ENCODE measurements around the gene BCAS1.

DNA sequence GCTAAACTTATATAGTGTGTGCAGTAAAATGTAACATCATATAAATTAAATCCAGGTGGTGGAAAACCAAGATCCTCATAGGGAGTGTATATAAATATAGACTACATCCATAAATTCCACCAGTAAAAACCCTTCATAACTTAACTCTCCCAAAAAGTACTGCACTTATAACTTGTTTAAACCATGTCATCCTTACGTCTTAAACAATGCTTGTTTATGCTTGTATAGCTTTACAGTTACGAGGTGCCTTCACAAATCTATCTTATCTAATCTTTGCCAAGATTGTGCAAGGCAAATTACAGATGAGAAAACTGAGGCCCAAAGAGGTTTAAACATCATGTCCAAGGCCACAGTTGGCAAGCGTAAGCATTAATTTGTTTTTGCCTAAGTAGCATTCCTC, 71.3 kb downstream of the BCAS1 start:
- TF ChIP-seq EZH2phosphoT487 (IDR thresholded peaks at IDR 0.05; ENCODE audit: low read depth): no peak
- TF ChIP-seq, protein P1, sequence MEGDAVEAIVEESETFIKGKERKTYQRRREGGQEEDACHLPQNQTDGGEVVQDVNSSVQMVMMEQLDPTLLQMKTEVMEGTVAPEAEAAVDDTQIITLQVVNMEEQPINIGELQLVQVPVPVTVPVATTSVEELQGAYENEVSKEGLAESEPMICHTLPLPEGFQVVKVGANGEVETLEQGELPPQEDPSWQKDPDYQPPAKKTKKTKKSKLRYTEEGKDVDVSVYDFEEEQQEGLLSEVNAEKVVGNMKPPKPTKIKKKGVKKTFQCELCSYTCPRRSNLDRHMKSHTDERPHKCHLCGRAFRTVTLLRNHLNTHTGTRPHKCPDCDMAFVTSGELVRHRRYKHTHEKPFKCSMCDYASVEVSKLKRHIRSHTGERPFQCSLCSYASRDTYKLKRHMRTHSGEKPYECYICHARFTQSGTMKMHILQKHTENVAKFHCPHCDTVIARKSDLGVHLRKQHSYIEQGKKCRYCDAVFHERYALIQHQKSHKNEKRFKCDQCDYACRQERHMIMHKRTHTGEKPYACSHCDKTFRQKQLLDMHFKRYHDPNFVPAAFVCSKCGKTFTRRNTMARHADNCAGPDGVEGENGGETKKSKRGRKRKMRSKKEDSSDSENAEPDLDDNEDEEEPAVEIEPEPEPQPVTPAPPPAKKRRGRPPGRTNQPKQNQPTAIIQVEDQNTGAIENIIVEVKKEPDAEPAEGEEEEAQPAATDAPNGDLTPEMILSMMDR (IDR thresholded peaks at IDR 0.05; ENCODE audit: low read depth, low read length): no peak

All from OCI-LY3 (cell line).